Measurements from ENCODE around the gene SLC10A1.
A peak's percentile ranks its signal among the peaks of the same experiment; 100 is the strongest.
"Not testable (repeated sequence)": the region's sequence is repeated elsewhere in the genome, so short reads cannot be mapped to it uniquely, and the experiment has no call there.

SLC10A1 gene

GRCh38 chr14:69769623-69770022 lies 27.4 kb downstream of the SLC10A1 start:
- no peak for DNase-seq

GRCh38 chr14:69768873-69769272 lies 28.2 kb downstream of the SLC10A1 start:
- no peak for DNase-seq

GRCh38 chr14:69767369-69767999 lies 29.6 kb downstream of the SLC10A1 start:
- DNase-seq, result peak; percentile 98

GRCh38 chr14:69766984-69767368 lies 30.1 kb downstream of the SLC10A1 start, which contains the start of gene SRSF5:
Gene SRSF5, plus strand, starts transcription at chr14:69767142. Its CDS starts 1,015 bp downstream, at chr14:69768157.
- peak; percentile 99 for DNase-seq

GRCh38 chr14:69763761-69764510 lies 33.1 kb downstream of the SLC10A1 start:
- no peak for DNase-seq

- DNase-seq, result no peak
These were observed 36.2 kb downstream of the SLC10A1 start for GRCh38 chr14:69760810-69761209.

GRCh38 chr14:69756298-69756697 lies 40.7 kb downstream of the SLC10A1 start:
- DNase-seq, result no peak

GRCh38 chr14:69755784-69756183 lies 41.3 kb downstream of the SLC10A1 start:
- no peak for DNase-seq

- DNase-seq, result no peak
These were observed 41.7 kb downstream of the SLC10A1 start for GRCh38 chr14:69755296-69755695.

- no peak for DNase-seq
These were observed 42.6 kb downstream of the SLC10A1 start for GRCh38 chr14:69754487-69754886.

- no peak for DNase-seq
These were observed 43.2 kb downstream of the SLC10A1 start for GRCh38 chr14:69753860-69754259.

GRCh38 chr14:69752773-69753172 lies 44.3 kb downstream of the SLC10A1 start:
- DNase-seq, result no peak

- DNase-seq, result no peak
These were observed 46.5 kb downstream of the SLC10A1 start for GRCh38 chr14:69750495-69750894.

- DNase-seq, result no peak
These were observed 47.1 kb downstream of the SLC10A1 start for GRCh38 chr14:69749956-69750355.

- no peak for DNase-seq
These were observed 56.0 kb downstream of the SLC10A1 start for GRCh38 chr14:69741055-69741454.

GRCh38 chr14:69736405-69736804 lies 60.6 kb downstream of the SLC10A1 start:
- DNase-seq, result not testable (repeated sequence)

GRCh38 chr14:69731919-69732598 lies 65.0 kb downstream of the SLC10A1 start:
- DNase-seq, result not testable (repeated sequence)

GRCh38 chr14:69727860-69728259 lies 69.2 kb downstream of the SLC10A1 start:
- no peak for DNase-seq

GRCh38 chr14:69726761-69727511 lies 70.1 kb downstream of the SLC10A1 start:
- DNase-seq, result peak; percentile 94
